HEK293 (cell line): ENCODE results near the gene SPTLC3.

ENCODE experiments used
- CTCF ChIA-PET: fragments of 350-600 bp; formaldehyde crosslinking; extraction: SDS; loops from one replicate; lab custom pipeline; 2021; ENCODE audit warnings: antibody characterized with exemption; lab: Yijun Ruan, JAX
- POLR2A ChIA-PET: fragments of 300-600 bp; formaldehyde crosslinking; extraction: SDS; loops from one replicate; lab custom pipeline; 2020; ENCODE audit warnings: antibody characterized with exemption, inconsistent platforms; lab: Yijun Ruan, JAX
- H3K27ac ChIP-seq: fragments of 200-500 bp; sonication (Bioruptor generic); 2 replicates; pipeline ENCODE4 v1.5.1; 2014; ENCODE audit warnings: low read depth, low read length, control low read depth, inconsistent platforms; ENCODE audit errors: extremely low read depth
- H3K36me3 ChIP-seq, 2 experiments: fragments of 200-500 bp in 1 of 2; sonication (Bioruptor generic) in 1 of 2; 1 replicate in 1 of 2; 2 replicates in 1 of 2; pipeline ENCODE4 v1.5.1; 2014 to 2017; ENCODE audit warnings: inconsistent platforms in 2 of 2, low read length in 2 of 2; ENCODE audit not compliant: control insufficient read depth in 2 of 2, insufficient read depth in 1 of 2
- H3K4me1 ChIP-seq: fragments of 200-500 bp; sonication (Bioruptor generic); 2 replicates; pipeline ENCODE4 v1.5.1; 2014; ENCODE audit warnings: mild to moderate bottlenecking, low read length, inconsistent platforms; ENCODE audit not compliant: control insufficient read depth, insufficient read depth
- H3K4me3 ChIP-seq: 2 replicates; pipeline ENCODE4 v1.5.1; 2011; ENCODE audit warnings: low read depth, mild to moderate bottlenecking, control low read depth, low read length, moderate library complexity
- H3K9me3 ChIP-seq: fragments of 200-500 bp; sonication (Bioruptor generic); 2 replicates; pipeline ENCODE4 v1.5.1; 2014; ENCODE audit warnings: low read depth, low read length, inconsistent platforms; ENCODE audit not compliant: control insufficient read depth, insufficient read depth
- GLIS1 ChIP-seq: fragments of 450-650 bp; formaldehyde crosslinking; IDR thresholded peaks from 2 replicates; pipeline ENCODE4 v1.5.1; 2016; ENCODE audit warnings: missing biosample characterization, missing genetic modification characterization
- KLF8 ChIP-seq: fragments of 450-650 bp; formaldehyde crosslinking; IDR thresholded peaks from 2 replicates; pipeline ENCODE4 v1.5.1; 2016; ENCODE audit warnings: missing biosample characterization, missing genetic modification characterization
- REPIN1 ChIP-seq: fragments of 450-650 bp; formaldehyde crosslinking; IDR thresholded peaks from 2 replicates; pipeline ENCODE4 v1.5.1; 2017; ENCODE audit warnings: missing biosample characterization, missing genetic modification characterization, low read depth
- SALL2 ChIP-seq: fragments of 450-650 bp; formaldehyde crosslinking; IDR thresholded peaks from 2 replicates; pipeline ENCODE4 v1.5.0; 2017; ENCODE audit warnings: missing biosample characterization, mild to moderate bottlenecking, missing genetic modification characterization, borderline replicate concordance
- YY2 ChIP-seq: fragments of 450-650 bp; formaldehyde crosslinking; IDR thresholded peaks from 2 replicates; pipeline ENCODE4 v1.5.1; 2016; ENCODE audit warnings: missing biosample characterization, missing genetic modification characterization
- ZBTB7A ChIP-seq: fragments of 450-650 bp; formaldehyde crosslinking; IDR thresholded peaks from 2 replicates; pipeline ENCODE4 v1.5.1; 2016; ENCODE audit warnings: low read depth, missing biosample characterization, missing genetic modification characterization
- ZNF10 ChIP-seq: fragments of 450-650 bp; formaldehyde crosslinking; IDR thresholded peaks from 2 replicates; pipeline ENCODE4 v1.5.1; 2017; ENCODE audit warnings: missing biosample characterization, missing genetic modification characterization
- ZNF114 ChIP-seq: fragments of 450-650 bp; formaldehyde crosslinking; IDR thresholded peaks from 2 replicates; pipeline ENCODE4 v1.5.0; 2017; ENCODE audit warnings: missing biosample characterization, missing genetic modification characterization
- ZNF146 ChIP-seq: fragments of 450-650 bp; formaldehyde crosslinking; IDR thresholded peaks from 2 replicates; pipeline ENCODE4 v1.5.1; 2016; ENCODE audit warnings: missing biosample characterization, missing genetic modification characterization
- ZNF174 ChIP-seq: fragments of 450-650 bp; formaldehyde crosslinking; IDR thresholded peaks from 2 replicates; pipeline ENCODE4 v1.5.0; 2017; ENCODE audit warnings: missing biosample characterization, mild to moderate bottlenecking, missing genetic modification characterization
- ZNF239 ChIP-seq: fragments of 450-650 bp; formaldehyde crosslinking; IDR thresholded peaks from 2 replicates; pipeline ENCODE4 v1.5.1; 2016; ENCODE audit warnings: missing biosample characterization, missing genetic modification characterization
- ZNF529 ChIP-seq: fragments of 450-650 bp; formaldehyde crosslinking; IDR thresholded peaks from 2 replicates; pipeline ENCODE4 v1.5.1; 2017; ENCODE audit warnings: missing genetic modification characterization, missing biosample characterization; ENCODE audit not compliant: insufficient replicate concordance
- ZNF544 ChIP-seq: fragments of 450-650 bp; formaldehyde crosslinking; IDR thresholded peaks from 2 replicates; pipeline ENCODE4 v1.5.0; 2017; ENCODE audit warnings: missing biosample characterization, missing genetic modification characterization
- ZNF629 ChIP-seq: fragments of 450-650 bp; formaldehyde crosslinking; IDR thresholded peaks from 2 replicates; pipeline ENCODE4 v1.5.1; 2017; ENCODE audit warnings: missing biosample characterization, missing genetic modification characterization
- ZNF654 ChIP-seq: fragments of 450-650 bp; formaldehyde crosslinking; IDR thresholded peaks from 2 replicates; pipeline ENCODE4 v1.5.1; 2016; ENCODE audit warnings: low read depth, missing biosample characterization, missing genetic modification characterization
- ZNF658 ChIP-seq: fragments of 450-650 bp; formaldehyde crosslinking; IDR thresholded peaks from 2 replicates; pipeline ENCODE4; 2016; ENCODE audit warnings: missing biosample characterization, missing genetic modification characterization
- ZNF660 ChIP-seq: fragments of 450-650 bp; IDR thresholded peaks from 2 replicates; pipeline ENCODE4 v1.5.1; 2018; ENCODE audit warnings: missing biosample characterization, mild to moderate bottlenecking, missing genetic modification characterization
- ZNF776 ChIP-seq: fragments of 450-650 bp; formaldehyde crosslinking; IDR thresholded peaks from 2 replicates; pipeline ENCODE4 v1.5.0; 2017; ENCODE audit warnings: missing biosample characterization, missing genetic modification characterization, borderline replicate concordance
- ZNF830 ChIP-seq: fragments of 450-650 bp; IDR thresholded peaks from 2 replicates; pipeline ENCODE4 v1.5.0; 2018; ENCODE audit warnings: missing biosample characterization, missing genetic modification characterization, low read depth, mild to moderate bottlenecking, moderate library complexity
- TF ChIP-seq, protein P1 (sequence below): fragments of 450-650 bp; formaldehyde crosslinking; IDR thresholded peaks from 2 replicates; pipeline ENCODE4 v1.5.1; 2016; ENCODE audit warnings: missing biosample characterization, missing genetic modification characterization
- TF ChIP-seq, protein P2 (sequence below): fragments of 450-650 bp; formaldehyde crosslinking; IDR thresholded peaks from 2 replicates; pipeline ENCODE4 v1.5.1; 2017; ENCODE audit warnings: missing biosample characterization, missing genetic modification characterization
- TF ChIP-seq, protein P3 (sequence below): fragments of 450-650 bp; formaldehyde crosslinking; IDR thresholded peaks from 2 replicates; pipeline ENCODE4 v1.5.1; 2016; ENCODE audit warnings: missing biosample characterization, missing genetic modification characterization
- TF ChIP-seq, protein P4 (sequence below): fragments of 450-650 bp; IDR thresholded peaks from 2 replicates; pipeline ENCODE4 v1.5.1; 2018; ENCODE audit warnings: missing biosample characterization, mild to moderate bottlenecking, missing genetic modification characterization

The SPTLC3 gene

DNA sequence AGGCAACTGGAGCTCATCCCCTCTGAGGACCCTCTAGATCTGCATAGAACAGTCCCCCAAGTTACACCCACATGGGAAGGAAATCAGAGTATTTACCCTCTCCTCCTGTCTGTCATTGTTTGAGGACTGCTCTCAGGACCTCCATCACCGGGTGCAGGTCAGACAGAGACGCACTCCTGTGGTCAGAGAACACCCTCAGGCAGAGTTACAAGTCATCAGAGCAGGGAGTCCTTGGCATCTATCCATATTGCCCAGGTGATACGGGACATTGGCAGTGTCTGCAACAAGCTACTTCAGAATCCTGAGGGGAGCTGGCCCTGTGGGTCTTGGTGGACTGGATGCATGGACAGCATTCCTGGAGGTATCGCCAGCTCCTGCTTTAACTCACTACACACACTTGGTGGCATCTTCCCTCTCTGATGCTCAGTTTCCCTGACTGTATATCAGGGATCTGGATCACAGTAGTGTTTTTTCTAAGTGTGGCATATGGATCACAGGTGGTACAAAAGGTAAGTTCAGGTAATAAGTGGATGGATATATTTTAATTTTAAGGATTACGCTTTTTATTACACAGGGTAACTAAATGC lies 197.2 kb downstream of the SPTLC3 start:
- H3K36me3 ChIP-seq = no peaks in the 10 kb centered on the region
- no peaks in the 10 kb centered on the region for H3K9me3 ChIP-seq
- TF ChIP-seq, protein P1, sequence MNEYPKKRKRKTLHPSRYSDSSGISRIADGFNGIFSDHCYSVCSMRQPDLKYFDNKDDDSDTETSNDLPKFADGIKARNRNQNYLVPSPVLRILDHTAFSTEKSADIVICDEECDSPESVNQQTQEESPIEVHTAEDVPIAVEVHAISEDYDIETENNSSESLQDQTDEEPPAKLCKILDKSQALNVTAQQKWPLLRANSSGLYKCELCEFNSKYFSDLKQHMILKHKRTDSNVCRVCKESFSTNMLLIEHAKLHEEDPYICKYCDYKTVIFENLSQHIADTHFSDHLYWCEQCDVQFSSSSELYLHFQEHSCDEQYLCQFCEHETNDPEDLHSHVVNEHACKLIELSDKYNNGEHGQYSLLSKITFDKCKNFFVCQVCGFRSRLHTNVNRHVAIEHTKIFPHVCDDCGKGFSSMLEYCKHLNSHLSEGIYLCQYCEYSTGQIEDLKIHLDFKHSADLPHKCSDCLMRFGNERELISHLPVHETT (tag by site-specific recombination) = no peak
- TF ChIP-seq ZNF174 (tag by site-specific recombination) (no peak), ZNF660 (tag by site-specific recombination) (no peak), ZNF654 (tag by site-specific recombination) (no peak), ZNF239 (no peak), ZBTB7A (tag by site-specific recombination) (no peak), GLIS1 (tag by site-specific recombination) (peak; percentile 23)
- no peak overlapping the region for H3K4me3 ChIP-seq
- CTCF ChIA-PET = no interaction called here
- H3K27ac ChIP-seq = no peak overlapping the region
- POLR2A ChIA-PET = no interaction called here
- H3K4me1 ChIP-seq = peaks cover 2% of the 10 kb centered on the region

DNA sequence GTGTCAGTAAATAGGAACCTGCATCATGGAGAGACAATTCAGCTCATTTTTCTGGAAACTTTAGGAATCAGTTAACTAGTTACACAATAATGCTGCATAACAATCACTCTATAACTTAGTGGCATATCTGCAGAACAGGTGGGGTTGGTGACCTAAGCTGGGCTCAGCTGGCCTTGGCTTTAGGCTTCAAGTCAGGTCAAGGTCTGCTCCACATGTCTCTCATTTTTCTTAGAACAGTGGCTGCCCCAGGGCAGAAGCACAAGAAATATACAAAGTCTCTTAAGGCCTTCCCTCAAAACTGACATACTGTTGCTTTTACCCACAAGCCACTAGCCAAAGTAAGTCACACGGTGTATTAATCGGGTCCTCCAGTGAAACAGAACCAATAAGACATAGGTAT lies 198.2 kb downstream of the SPTLC3 start:
- TF ChIP-seq REPIN1 (tag by site-specific recombination) (no peak), ZNF830 (tag by site-specific recombination) (no peak), ZNF544 (tag by site-specific recombination) (no peak), YY2 (tag by site-specific recombination) (no peak), ZNF10 (no peak), ZNF146 (no peak)
- no peaks in the 10 kb centered on the region for H3K36me3 ChIP-seq
- ChIA-PET CTCF (interaction anchor here (1.2 kb wide), 1 partner anchor 96 kb away, joined by 3 read pairs; no protein-coding TSS in a partner anchor), POLR2A (no interaction called here)
- no peak overlapping the region for H3K4me3 ChIP-seq
- H3K27ac ChIP-seq = no peak overlapping the region
- no peaks in the 10 kb centered on the region for H3K4me1 ChIP-seq
- H3K9me3 ChIP-seq = no peaks in the 10 kb centered on the region

DNA sequence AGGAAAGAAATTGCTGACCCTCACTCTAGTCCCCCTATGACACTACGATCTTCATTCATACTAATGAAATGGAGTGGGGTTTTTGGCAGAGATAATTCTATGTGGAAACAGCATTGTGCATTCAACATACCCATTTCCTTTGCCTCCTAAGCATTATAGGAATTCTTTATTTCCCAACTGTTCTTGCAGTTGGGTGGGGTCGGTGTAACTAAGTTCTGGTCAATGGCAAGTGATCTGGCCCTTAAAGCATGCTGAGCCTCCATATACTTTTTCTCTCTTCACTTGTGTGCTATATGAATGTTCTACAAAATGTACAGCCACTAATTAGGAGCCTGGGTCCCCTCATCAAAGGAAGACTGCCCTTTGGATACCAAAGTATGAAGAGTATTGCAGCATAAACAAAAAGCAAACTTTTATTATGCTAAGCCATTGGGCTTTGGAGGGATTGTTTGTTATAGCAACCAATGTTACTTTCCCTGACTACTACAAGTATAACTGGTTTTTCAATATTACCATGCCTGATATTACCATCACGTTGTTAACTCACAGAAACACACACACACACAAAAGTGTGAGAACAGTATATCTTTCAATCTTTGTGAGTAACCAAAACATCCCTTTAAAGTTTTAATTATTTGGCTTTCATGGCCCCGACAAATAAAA lies 203.3 kb downstream of the SPTLC3 start:
- no peak overlapping the region for H3K27ac ChIP-seq
- ChIA-PET POLR2A (interaction anchor here (0.7 kb wide), 1 partner anchor 9 kb away, joined by 3 read pairs; the partner anchor contains the start of gene ISM1), CTCF (interaction anchor here (1.4 kb wide), 1 partner anchor 9 kb away, joined by 3 read pairs; the partner anchor contains the start of gene ISM1)
- no peaks in the 10 kb centered on the region for H3K4me1 ChIP-seq
- H3K36me3 ChIP-seq = no peaks in the 10 kb centered on the region
- no peak overlapping the region for H3K4me3 ChIP-seq
- H3K9me3 ChIP-seq = no peaks in the 10 kb centered on the region
- TF ChIP-seq, protein P2, sequence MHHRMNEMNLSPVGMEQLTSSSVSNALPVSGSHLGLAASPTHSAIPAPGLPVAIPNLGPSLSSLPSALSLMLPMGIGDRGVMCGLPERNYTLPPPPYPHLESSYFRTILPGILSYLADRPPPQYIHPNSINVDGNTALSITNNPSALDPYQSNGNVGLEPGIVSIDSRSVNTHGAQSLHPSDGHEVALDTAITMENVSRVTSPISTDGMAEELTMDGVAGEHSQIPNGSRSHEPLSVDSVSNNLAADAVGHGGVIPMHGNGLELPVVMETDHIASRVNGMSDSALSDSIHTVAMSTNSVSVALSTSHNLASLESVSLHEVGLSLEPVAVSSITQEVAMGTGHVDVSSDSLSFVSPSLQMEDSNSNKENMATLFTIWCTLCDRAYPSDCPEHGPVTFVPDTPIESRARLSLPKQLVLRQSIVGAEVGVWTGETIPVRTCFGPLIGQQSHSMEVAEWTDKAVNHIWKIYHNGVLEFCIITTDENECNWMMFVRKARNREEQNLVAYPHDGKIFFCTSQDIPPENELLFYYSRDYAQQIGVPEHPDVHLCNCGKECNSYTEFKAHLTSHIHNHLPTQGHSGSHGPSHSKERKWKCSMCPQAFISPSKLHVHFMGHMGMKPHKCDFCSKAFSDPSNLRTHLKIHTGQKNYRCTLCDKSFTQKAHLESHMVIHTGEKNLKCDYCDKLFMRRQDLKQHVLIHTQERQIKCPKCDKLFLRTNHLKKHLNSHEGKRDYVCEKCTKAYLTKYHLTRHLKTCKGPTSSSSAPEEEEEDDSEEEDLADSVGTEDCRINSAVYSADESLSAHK (tag by site-specific recombination) = no peak
- TF ChIP-seq ZNF114 (tag by site-specific recombination) (no peak), SALL2 (tag by site-specific recombination) (no peak), ZNF776 (tag by site-specific recombination) (no peak), ZNF529 (tag by site-specific recombination) (no peak), ZNF830 (tag by site-specific recombination) (no peak), ZNF629 (tag by site-specific recombination) (no peak), KLF8 (tag by site-specific recombination) (no peak), ZNF658 (tag by site-specific recombination) (no peak)
- TF ChIP-seq, protein P3, sequence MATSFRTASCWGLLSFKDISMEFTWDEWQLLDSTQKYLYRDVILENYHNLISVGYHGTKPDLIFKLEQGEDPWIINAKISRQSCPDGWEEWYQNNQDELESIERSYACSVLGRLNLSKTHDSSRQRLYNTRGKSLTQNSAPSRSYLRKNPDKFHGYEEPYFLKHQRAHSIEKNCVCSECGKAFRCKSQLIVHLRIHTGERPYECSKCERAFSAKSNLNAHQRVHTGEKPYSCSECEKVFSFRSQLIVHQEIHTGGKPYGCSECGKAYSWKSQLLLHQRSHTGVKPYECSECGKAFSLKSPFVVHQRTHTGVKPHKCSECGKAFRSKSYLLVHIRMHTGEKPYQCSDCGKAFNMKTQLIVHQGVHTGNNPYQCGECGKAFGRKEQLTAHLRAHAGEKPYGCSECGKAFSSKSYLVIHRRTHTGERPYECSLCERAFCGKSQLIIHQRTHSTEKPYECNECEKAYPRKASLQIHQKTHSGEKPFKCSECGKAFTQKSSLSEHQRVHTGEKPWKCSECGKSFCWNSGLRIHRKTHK (tag by site-specific recombination) = no peak
- TF ChIP-seq, protein P4, sequence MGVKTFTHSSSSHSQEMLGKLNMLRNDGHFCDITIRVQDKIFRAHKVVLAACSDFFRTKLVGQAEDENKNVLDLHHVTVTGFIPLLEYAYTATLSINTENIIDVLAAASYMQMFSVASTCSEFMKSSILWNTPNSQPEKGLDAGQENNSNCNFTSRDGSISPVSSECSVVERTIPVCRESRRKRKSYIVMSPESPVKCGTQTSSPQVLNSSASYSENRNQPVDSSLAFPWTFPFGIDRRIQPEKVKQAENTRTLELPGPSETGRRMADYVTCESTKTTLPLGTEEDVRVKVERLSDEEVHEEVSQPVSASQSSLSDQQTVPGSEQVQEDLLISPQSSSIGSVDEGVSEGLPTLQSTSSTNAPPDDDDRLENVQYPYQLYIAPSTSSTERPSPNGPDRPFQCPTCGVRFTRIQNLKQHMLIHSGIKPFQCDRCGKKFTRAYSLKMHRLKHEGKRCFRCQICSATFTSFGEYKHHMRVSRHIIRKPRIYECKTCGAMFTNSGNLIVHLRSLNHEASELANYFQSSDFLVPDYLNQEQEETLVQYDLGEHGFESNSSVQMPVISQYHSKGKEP (tag by site-specific recombination) = no peak
